Right atrium auricular region (tissue), 2 donors: Measurements from ENCODE around the gene PNMA8A. TPM values are rescaled to one million over a fixed set of nuclear protein-coding genes. Genes with fewer than 3 reads are reported as not detected.

Experiments
- DNase-seq: peaks from one replicate; pipeline ENCODE4 v3.0.0-alpha.2; 2019; ENCODE audit warnings: low spot score
- H3K27ac ChIP-seq, 2 donors: fragments of 200-600 bp; sonication (generic); 1 replicate in 1 of 2; 2 replicates in 1 of 2; pipeline ENCODE4 v1.5.1; 2016 to 2019
- H3K27me3 ChIP-seq, 2 donors: fragments of 200-600 bp; sonication (generic); one replicate each; pipeline versions ENCODE4 v1.5.1 to v1.6.0; 2017 to 2019
- H3K36me3 ChIP-seq: fragments of 200-600 bp; sonication (generic); one replicate; pipeline ENCODE4 v1.5.1; 2016
- H3K4me1 ChIP-seq, 2 donors: fragments of 200-600 bp; sonication (generic); one replicate each; pipeline versions ENCODE4 v1.5.1 to v1.6.0; 2017 to 2019
- H3K4me3 ChIP-seq, 2 donors: fragments of 200-600 bp; sonication (generic); 1 replicate in 1 of 2; 2 replicates in 1 of 2; pipeline ENCODE4 v1.5.1; 2017 to 2019; ENCODE audit warnings: mild to moderate bottlenecking in 1 of 2, moderate library complexity in 1 of 2
- H3K9me3 ChIP-seq, 2 donors: fragments of 200-600 bp; sonication (generic); one replicate each; pipeline ENCODE4 v1.5.1; 2019
- CTCF ChIP-seq, 2 donors: fragments of 200-600 bp; sonication (generic); IDR thresholded peaks; one replicate each; pipeline ENCODE4 v1.5.1; 2019; ENCODE audit warnings: antibody characterized with exemption in 2 of 2
- total RNA-seq, 2 donors: library from RNA; depleted of rRNA; stranded (reverse); fragments of >200 nt; gene quantifications; one replicate each; pipeline ENCODE4 v1.1.0, GENCODE V29; 2016

PNMA8A gene
- total RNA-seq, 2 donors from 2014 or later: 9.9 to 16.6 TPM

- Histone ChIP-seq H3K27me3 (no peaks in the 10 kb centered on the region), H3K27ac (no peak overlapping the region), H3K36me3 (no peaks in the 10 kb centered on the region), H3K4me3 (no peak overlapping the region), H3K9me3 (peaks cover 0 to 11% of the 10 kb centered on the region in 2 donors), H3K4me1 (no peaks in the 10 kb centered on the region)
- DNase-seq: no peak
- no peak for TF ChIP-seq CTCF (IDR thresholded peaks at IDR 0.05)
Observed at GRCh38 chr19:46514589-46515289, 43.4 kb upstream of the PNMA8A start.

GRCh38 chr19:46513461-46514236, 42.3 kb upstream of the PNMA8A start:
- TF ChIP-seq CTCF (IDR thresholded peaks at IDR 0.05): peak; percentile 85 to 99
- H3K27ac ChIP-seq: no peak overlapping the region
- peaks cover 0 to 11% of the 10 kb centered on the region in 2 donors for H3K9me3 ChIP-seq

GRCh38 chr19:46511237-46511636, 39.9 kb upstream of the PNMA8A start:
- TF ChIP-seq CTCF (IDR thresholded peaks at IDR 0.05): no peak
- no peak overlapping the region for H3K4me3 ChIP-seq
- DNase-seq: no peak
- H3K9me3 ChIP-seq: peaks cover 0 to 11% of the 10 kb centered on the region in 2 donors
- H3K27me3 ChIP-seq: no peaks in the 10 kb centered on the region
- no peak overlapping the region for H3K27ac ChIP-seq
- H3K36me3 ChIP-seq: no peaks in the 10 kb centered on the region
- H3K4me1 ChIP-seq: no peaks in the 10 kb centered on the region

More at GRCh38 chr19:46513461-46514236, 42.3 kb upstream of the PNMA8A start:
- Histone ChIP-seq H3K27me3 (no peaks in the 10 kb centered on the region), H3K36me3 (no peaks in the 10 kb centered on the region), H3K4me1 (no peaks in the 10 kb centered on the region), H3K4me3 (no peak overlapping the region)
- DNase-seq: peak; percentile 82

- Histone ChIP-seq H3K36me3 (no peaks in the 10 kb centered on the region), H3K27ac (no peak overlapping the region), H3K4me1 (no peaks in the 10 kb centered on the region), H3K4me3 (no peak overlapping the region), H3K27me3 (no peaks in the 10 kb centered on the region), H3K9me3 (peaks cover 0 to 11% of the 10 kb centered on the region in 2 donors)
- TF ChIP-seq CTCF (IDR thresholded peaks at IDR 0.05): no peak
- no peak for DNase-seq
Observed at GRCh38 chr19:46508206-46508605, 36.8 kb upstream of the PNMA8A start.

- no peaks in the 10 kb centered on the region for H3K4me1 ChIP-seq
- no peak overlapping the region for H3K27ac ChIP-seq
- no peaks in the 10 kb centered on the region for H3K36me3 ChIP-seq
- no peak for DNase-seq
- no peak overlapping the region for H3K4me3 ChIP-seq
- no peaks in the 10 kb centered on the region for H3K9me3 ChIP-seq
- TF ChIP-seq CTCF (IDR thresholded peaks at IDR 0.05): no peak
- no peaks in the 10 kb centered on the region for H3K27me3 ChIP-seq
Observed at GRCh38 chr19:46503848-46504453, 32.6 kb upstream of the PNMA8A start.
